Cardiac fibroblast (primary cell): Measurements from ENCODE around the gene FAM25A.

Experiments
- DNase-seq, 2 donors: peaks; one replicate each; pipeline versions ENCODE4 v3.0.0 to v3.0.0-alpha.2; 2010; ENCODE audit warnings: low read depth in 2 of 2
- H3K4me3 ChIP-seq, 2 donors: replicated peaks in 1 of 2; 1 replicate in 1 of 2; 2 replicates in 1 of 2; pipeline ENCODE4 v1.5.1; 2011; ENCODE audit warnings: low read depth in 2 of 2, low read length in 2 of 2, mild to moderate bottlenecking in 2 of 2, moderate library complexity in 1 of 2
- CTCF ChIP-seq: IDR thresholded peaks from one replicate; pipeline ENCODE4 v1.5.1; 2011; ENCODE audit warnings: low read depth, mild to moderate bottlenecking, low read length, inconsistent platforms

The FAM25A gene

GRCh38 chr10:87066178-87066577 lies 46.1 kb downstream of the FAM25A start:
- DNase-seq, result no peak
- H3K4me3 ChIP-seq, result no peak overlapping the region
- no peak for TF ChIP-seq CTCF

GRCh38 chr10:87066865-87067264 lies 46.8 kb downstream of the FAM25A start:
- no peak for DNase-seq
- TF ChIP-seq CTCF, result no peak
- H3K4me3 ChIP-seq, result no peak overlapping the region

- no peak for DNase-seq
- no peak for TF ChIP-seq CTCF
- no peak overlapping the region for H3K4me3 ChIP-seq
Observed at GRCh38 chr10:87068281-87068680, 48.2 kb downstream of the FAM25A start.

- no peak for TF ChIP-seq CTCF
- DNase-seq, result no peak
- H3K4me3 ChIP-seq, result no peak overlapping the region
Observed at GRCh38 chr10:87072449-87072848, 52.4 kb downstream of the FAM25A start.
